ENCODE measurements around the gene FAM193A.

Gene FAM193A

DNA sequence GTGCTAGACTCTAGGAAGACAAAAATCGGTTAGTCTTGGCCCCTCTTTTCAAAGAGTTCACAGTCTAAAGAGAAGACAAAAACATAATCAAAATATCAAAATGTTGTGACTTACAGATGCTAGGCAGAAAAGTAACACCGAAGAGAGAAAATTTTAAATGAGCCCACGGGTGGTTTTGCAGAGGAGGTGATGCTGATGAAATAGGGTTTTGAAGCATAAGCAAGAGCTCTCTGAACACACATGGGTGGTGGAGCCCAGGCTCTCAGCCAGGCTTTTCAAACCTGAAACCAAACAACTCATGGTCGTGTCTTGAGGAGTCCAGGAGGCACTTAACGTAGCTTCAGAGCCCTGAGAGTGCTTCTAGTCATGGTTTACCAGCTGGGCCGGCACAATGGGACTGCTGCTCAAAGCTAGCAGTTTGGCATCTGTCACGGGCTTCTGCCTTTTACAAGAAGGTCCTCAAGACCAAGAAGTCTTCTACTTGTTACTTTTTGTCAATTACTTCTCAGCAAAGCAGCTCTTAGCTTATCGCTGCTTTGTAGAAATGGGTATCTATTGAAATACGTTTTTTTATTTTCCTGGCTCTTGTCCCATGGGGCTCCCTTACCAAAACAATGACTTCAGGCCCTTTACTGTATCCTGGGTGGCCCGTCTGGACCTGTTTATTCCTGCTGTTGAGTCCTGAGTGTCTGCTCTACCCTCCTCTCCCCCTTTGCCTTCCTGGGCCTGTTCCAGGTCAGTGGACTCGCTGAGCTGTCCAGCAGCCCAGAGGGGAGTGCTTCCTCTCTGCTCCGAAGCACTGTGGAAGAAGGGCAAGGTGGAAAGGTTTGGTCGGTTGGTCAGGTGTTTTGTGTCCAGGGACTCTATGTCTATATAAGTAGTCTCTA is 150.2 kb downstream of the FAM193A start:
- DNase-seq (ENCODE audit: extremely low read depth, insufficient read length): no peak
- no peak overlapping the region for H3K4me3 ChIP-seq (replicated peaks; ENCODE audit: low read depth, low read length)
- H3K27me3 ChIP-seq (replicated peaks; ENCODE audit: control insufficient read depth, insufficient read depth, low read length): no peaks in the 10 kb centered on the region
- TF ChIP-seq CTCF (IDR thresholded peaks at IDR 0.05; ENCODE audit: insufficient read depth, low read length, poor library complexity, severe bottlenecking): no peak
- H3K36me3 ChIP-seq (ENCODE audit: control insufficient read depth, insufficient read depth, low read length): peaks cover 26% of the 10 kb centered on the region

DNA sequence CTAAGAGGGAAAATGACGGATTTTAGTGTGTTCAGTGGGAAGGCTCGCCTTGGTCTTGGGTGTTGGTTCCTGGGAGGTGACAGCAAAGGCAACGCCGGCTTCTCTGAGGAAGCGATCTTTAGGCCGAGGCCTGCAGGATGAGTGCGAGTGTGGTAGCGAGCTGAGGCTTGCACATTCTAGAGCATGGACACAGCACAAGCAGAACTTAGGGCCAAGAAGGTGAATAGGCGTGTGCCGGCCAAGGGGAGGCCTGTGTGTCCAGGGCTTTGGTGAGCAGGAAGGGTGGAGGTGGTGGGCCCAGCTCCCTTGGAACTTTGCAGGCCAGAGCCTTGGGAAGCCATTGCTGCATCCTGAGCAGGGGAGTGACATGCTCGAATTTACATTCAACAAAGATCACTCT is 151.8 kb downstream of the FAM193A start:
- H3K27me3 ChIP-seq (replicated peaks; ENCODE audit: control insufficient read depth, insufficient read depth, low read length): no peaks in the 10 kb centered on the region
- peaks cover 26% of the 10 kb centered on the region for H3K36me3 ChIP-seq (ENCODE audit: control insufficient read depth, insufficient read depth, low read length)
- H3K4me3 ChIP-seq (replicated peaks; ENCODE audit: low read depth, low read length): no peak overlapping the region
- DNase-seq (ENCODE audit: extremely low read depth, insufficient read length): no peak
- no peak for TF ChIP-seq CTCF (IDR thresholded peaks at IDR 0.05; ENCODE audit: insufficient read depth, low read length, poor library complexity, severe bottlenecking)

DNA sequence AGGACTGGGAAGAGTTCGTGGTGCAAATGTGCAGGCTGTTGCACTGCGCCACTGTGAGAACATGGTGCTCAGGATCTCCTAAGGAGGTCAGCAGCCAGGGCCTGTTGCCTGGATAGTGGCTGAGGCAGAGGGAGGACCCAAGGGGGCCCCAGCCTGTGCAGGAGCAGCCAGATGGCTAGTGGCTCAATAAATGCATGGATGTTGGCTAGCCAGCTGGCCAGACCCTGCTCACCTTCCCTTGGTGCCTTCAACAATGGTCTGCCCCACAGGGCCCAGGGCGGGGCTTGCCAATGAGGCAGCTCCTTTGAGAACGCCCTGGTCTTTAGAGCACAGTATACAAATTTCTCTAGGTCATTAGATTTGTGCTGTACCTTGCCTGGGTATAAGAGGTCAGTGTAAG is 152.2 kb downstream of the FAM193A start:
- TF ChIP-seq CTCF (IDR thresholded peaks at IDR 0.05; ENCODE audit: insufficient read depth, low read length, poor library complexity, severe bottlenecking): no peak
- no peaks in the 10 kb centered on the region for H3K27me3 ChIP-seq (replicated peaks; ENCODE audit: control insufficient read depth, insufficient read depth, low read length)
- H3K36me3 ChIP-seq (ENCODE audit: control insufficient read depth, insufficient read depth, low read length): peaks cover 29% of the 10 kb centered on the region
- DNase-seq (ENCODE audit: extremely low read depth, insufficient read length): no peak
- H3K4me3 ChIP-seq (replicated peaks; ENCODE audit: low read depth, low read length): no peak overlapping the region

- Histone ChIP-seq H3K4me3 (replicated peaks; ENCODE audit: low read depth, low read length) (no peak overlapping the region), H3K36me3 (ENCODE audit: control insufficient read depth, insufficient read depth, low read length) (peaks cover 29% of the 10 kb centered on the region), H3K27me3 (replicated peaks; ENCODE audit: control insufficient read depth, insufficient read depth, low read length) (no peaks in the 10 kb centered on the region)
- TF ChIP-seq CTCF (IDR thresholded peaks at IDR 0.05; ENCODE audit: insufficient read depth, low read length, poor library complexity, severe bottlenecking): no peak
- no peak for DNase-seq (ENCODE audit: extremely low read depth, insufficient read length)
Observed at GRCh38 chr4:2689114-2689513, 152.7 kb downstream of the FAM193A start.

DNA sequence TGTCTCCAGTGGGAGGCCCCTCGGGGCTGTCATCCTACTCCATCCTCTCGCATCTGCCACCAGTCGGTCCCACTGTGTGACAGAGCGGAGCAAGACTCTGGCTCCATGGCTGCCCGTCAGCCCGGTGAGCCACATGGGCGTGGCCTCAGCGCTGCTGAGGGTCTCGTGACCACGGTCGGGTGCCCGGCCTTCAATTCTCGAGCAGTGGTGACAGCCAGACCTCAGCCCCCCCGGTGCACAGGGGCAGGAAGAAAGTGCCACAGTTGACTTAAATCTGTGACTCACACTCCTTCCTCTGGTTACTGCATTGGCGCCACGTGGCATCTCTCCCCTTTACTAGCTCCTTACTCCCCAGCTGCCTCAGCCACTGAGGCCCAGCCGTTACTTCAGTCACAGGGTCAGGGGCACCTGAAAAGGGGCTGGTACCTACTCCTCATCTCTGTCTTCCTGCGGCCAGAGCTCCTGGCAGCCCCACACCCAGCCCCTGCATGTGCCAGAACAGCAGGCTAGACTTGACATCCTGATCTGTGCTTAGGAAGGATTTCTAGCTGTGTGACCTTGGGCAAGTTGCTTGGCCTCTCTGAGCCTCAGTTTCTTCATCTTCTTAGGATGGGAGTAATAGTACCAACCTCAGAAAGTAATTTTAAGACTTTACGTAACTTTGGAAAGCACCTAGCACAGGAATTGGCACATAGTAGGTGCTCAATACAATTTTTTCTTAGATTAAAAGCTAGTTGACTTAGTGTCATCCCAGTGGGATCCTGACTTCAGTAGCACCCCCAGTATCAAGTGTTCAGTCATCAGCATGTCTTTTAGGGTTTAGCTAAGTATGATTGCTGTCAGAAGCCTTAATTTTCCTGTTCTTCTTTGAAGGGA is 153.6 kb downstream of the FAM193A start:
- H3K36me3 ChIP-seq (ENCODE audit: control insufficient read depth, insufficient read depth, low read length): peaks cover 30% of the 10 kb centered on the region

More for the DNA sequence above, 153.6 kb downstream of the FAM193A start:
- Histone ChIP-seq H3K4me3 (replicated peaks; ENCODE audit: low read depth, low read length) (no peak overlapping the region), H3K27me3 (replicated peaks; ENCODE audit: control insufficient read depth, insufficient read depth, low read length) (no peaks in the 10 kb centered on the region)
- no peak for TF ChIP-seq CTCF (IDR thresholded peaks at IDR 0.05; ENCODE audit: insufficient read depth, low read length, poor library complexity, severe bottlenecking)
- peak; percentile 84 for DNase-seq (ENCODE audit: extremely low read depth, insufficient read length)
